Stimulated activated CD8-positive, alpha-beta memory T cell treated with anti-CD3 and anti-CD28 coated beads, Interleukin-12 subunit alpha, Interleukin-12 subunit beta, amount 100 ng/mL, for 4 hours (primary cell): Measurements from ENCODE around the gene CACNB2.

Experiments used
- DNase-seq: peaks from one replicate; pipeline ENCODE4 v3.0.0-alpha.2; 2020; ENCODE audit warnings: low read depth

Gene CACNB2

GRCh38 chr10:18340496-18341051, 200.3 kb downstream of the CACNB2 start:
- no peak for DNase-seq

GRCh38 chr10:18341055-18341454, 200.8 kb downstream of the CACNB2 start:
- DNase-seq, result no peak

- no peak for DNase-seq
Measured at GRCh38 chr10:18343573-18343972, 203.3 kb downstream of the CACNB2 start.

DNA sequence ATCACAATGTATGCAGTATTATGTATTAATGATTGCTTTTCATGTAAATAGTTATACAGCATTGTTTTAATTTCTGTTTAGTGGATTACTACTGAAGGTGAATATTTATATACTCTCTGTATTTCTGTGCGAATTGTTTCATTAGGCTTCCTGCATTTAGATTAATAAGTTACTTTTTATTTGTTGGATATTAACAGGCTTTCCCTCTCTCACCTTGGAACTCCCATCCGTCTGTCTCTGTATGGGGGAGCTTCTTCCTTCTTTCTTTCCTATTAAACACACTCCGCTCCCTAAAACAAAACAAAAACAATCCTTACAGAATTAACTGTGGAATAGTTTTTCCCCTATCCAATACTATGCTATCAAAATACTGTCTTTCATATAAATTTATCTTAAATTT, 205.1 kb downstream of the CACNB2 start:
- no peak for DNase-seq

GRCh38 chr10:18350340-18350739, 210.1 kb downstream of the CACNB2 start:
- no peak for DNase-seq

DNA sequence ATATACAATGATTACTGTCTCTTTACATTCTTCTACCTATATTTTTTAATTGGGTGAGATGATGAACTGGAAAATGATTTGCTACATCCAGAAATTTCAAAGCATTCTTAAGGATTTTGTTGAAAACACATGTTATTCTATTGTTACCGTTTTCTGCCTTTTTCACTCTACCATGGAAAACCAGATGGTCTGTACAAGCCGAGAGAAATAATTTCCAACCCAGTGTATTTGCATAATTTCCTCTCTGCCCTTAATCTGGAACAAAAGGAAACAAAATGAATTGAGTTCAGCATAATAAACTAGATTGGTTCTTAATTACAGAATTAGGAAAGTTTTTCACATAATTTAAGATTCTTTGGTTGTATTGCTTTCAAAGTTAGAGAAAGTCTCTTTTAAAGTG, 211.2 kb downstream of the CACNB2 start:
- no peak for DNase-seq

- DNase-seq, result no peak
Measured at GRCh38 chr10:18352175-18352574, 212.0 kb downstream of the CACNB2 start.

DNA sequence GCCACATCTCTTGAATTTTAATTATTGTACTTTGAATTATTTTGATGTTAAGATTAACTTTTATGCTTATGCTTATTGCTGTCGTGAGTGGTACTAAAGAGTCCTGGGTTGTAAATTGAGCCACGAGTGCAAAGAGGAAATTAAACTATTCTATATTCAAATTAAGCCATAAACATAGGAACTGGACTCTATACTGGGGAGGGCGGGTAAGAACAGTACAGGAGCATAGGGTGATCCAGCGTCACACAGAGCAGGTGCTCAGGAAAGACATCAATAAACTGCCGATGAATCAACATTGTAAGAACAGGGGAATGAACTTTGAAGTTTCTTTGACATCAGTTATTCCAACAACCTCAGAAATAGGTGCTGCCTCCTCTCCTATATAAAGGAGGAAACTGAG, 219.6 kb downstream of the CACNB2 start:
- DNase-seq, result no peak

- no peak for DNase-seq
Measured at GRCh38 chr10:18362892-18363291, 222.7 kb downstream of the CACNB2 start.

DNA sequence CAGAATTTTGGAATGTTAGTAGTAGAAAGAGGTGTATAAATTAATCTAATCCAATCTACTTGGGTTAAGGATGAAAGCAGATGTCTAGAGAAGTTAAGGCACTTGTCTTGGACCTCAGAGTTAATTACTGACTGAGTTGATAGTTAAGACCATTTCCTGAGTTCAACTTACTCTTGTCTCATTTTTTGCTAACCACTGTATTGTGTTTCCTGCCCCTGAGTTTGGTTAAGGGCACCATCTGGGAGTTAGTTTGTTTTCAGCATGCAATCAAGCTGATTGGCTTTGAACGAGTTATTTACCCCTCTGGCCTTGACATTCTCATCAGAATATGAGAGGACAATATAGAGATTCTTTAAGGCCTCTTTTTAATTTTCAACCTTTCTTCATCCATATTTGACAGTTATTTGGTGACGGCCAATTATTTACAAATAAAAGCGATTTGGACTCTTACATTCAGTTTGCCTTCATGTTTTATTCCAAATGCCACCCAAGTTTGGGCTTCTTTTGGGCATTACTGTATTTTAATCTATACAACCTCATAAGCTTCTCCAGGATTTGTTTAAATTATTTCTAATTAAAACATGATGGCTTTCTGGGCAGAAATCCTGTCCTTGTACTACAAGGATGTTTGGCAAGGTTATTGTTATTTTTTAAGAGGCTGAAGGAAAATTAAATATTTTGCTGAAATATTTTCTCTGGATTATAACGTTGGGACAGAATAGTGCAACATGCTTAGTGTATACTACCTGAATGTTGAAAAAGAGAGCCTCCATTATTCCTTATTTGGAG, 225.0 kb downstream of the CACNB2 start:
- DNase-seq, result no peak

DNA sequence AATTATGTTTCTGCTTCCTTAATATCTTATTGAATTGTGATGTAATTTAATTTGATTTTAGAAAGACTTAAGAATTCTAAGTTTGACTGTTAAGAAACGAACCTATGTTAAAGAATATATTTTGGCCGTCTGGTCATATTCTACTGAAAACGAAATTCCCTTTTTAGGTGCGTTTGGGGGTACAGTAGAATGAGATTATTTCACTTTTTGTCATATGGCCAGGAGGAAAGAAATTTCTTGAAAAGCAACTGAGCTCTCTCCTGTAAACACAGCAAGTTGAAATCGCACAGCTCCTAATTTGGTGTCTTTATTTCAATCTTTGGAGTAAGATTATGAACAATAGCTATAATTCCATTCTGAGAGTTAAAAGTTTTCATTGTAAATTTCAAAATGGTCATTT, 227.6 kb downstream of the CACNB2 start:
- no peak for DNase-seq

- DNase-seq, result no peak
Measured at GRCh38 chr10:18368273-18368672, 228.0 kb downstream of the CACNB2 start.

- no peak for DNase-seq
Measured at GRCh38 chr10:18368682-18369081, 228.5 kb downstream of the CACNB2 start.

DNA sequence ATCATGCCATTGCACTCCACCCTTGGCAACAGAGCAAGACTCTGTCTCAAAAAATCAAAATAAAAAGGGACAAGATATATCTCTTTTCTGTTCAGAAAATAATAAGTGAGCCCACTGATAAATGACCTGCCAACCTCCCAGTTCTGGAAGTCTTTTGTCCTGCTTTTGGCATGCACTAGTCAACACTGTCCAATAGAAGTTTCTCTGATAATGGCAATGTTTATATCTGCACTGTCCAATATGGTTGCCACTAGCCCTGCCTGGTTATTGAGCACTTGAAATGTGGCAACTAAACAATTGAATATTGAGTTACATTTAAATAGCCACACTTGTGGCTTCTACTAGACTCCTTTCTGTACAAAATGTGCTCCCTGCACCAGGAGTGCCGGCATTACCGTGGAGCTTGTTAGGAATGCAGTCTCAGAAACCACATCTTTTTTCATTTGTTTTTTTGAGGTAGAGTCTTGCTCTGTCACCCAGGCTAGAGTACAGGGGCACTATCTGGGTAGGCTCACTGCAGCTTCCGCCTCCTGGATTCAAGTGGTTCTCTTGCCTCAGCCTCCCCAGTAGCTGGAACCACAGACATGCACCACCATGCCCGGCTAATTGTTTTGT, 229.7 kb downstream of the CACNB2 start:
- DNase-seq, result no peak

DNA sequence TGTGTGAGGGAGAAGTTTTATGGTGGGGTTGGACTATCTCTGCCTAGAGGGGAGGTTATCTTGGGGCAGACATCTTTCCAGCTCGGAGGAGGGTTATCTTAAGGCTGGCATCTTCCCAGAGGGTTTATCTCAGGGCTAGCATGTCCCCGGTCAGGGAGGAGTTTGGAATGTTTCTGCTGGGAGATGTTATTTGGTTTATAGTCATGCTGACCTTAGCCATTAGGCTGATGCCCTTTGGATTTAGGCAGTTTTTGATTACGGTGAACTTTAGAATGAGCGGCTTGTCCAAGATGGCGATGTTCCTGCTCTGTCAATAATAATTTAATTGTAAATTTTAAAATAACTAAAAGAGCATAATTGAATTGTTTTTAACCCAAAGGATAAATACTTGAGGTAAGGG, 236.4 kb downstream of the CACNB2 start:
- no peak for DNase-seq

GRCh38 chr10:18377898-18378297, 237.7 kb downstream of the CACNB2 start:
- no peak for DNase-seq

DNA sequence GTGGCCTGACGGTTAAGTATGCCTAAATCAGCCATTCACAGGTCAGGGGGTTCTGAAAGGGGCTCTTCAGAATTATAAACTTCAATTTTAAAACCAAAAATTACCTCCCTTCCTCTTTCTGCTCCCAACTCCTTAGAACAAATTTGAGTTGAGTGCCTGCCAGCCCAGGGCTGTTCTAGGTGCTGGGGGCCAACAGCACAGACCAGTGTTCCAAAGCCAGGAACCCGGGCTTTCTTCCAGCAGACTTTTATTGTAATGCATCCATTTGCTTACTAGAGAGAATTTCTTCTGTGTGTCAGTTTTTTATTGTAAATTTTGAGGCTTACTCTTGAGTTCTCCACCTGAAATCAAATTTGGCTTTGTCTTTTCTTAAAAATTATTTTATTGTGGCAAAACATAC, 238.5 kb downstream of the CACNB2 start:
- no peak for DNase-seq

DNA sequence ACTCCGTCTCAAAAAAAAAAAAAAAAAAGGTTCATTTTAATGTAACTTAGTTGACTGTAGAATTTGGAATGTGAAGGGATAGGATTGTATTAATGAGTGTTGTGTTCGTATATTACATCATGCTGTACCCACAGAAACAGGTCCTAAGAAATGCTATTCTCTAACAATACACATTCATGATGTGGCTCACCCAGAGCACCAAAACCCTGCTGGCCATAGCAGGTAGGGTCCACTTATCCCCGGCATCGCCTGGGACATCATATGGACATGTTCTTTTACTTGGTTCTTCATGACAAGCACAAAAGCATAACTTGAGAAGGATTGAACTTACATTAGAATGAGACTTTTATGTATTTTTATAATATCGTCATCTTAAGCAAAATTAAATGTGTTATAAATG, 241.5 kb downstream of the CACNB2 start:
- DNase-seq, result no peak

DNA sequence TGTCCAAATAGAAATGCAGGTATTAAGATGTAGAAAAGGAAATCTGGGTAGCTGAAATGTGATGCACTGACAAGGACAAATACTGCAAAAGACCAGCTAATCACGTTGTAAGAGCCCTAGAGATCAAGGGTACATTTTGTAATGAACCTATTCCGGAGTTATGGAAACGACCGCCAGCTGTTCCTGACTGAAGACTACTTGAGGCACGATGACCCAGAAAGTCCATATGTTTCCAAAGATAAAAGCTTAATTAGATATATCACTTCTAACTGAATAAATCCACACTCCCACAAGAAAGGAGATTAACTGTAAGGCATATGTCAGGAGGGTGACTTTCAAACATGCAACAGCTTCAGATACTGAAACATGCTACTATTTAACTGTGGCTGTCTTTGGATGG, 257.7 kb downstream of the CACNB2 start:
- DNase-seq, result no peak

DNA sequence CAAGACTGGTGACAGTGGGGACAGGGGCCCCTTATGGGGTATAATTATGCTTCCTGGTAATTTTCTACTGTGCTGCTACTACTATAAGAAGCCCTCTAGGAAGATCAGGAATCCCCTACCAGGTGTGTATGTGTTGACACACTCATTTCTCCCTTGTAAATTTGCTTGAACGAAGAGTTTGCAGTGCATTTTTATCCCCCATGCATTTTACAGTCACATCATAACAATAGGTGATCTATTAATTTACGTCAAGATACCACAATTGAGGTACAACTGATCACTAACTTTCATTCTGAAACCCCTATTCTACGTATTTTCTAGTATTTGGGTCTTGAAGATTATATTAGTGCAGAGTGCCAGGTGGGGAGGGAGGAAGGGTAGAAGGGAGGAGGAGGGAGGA, 258.9 kb downstream of the CACNB2 start:
- DNase-seq, result no peak

DNA sequence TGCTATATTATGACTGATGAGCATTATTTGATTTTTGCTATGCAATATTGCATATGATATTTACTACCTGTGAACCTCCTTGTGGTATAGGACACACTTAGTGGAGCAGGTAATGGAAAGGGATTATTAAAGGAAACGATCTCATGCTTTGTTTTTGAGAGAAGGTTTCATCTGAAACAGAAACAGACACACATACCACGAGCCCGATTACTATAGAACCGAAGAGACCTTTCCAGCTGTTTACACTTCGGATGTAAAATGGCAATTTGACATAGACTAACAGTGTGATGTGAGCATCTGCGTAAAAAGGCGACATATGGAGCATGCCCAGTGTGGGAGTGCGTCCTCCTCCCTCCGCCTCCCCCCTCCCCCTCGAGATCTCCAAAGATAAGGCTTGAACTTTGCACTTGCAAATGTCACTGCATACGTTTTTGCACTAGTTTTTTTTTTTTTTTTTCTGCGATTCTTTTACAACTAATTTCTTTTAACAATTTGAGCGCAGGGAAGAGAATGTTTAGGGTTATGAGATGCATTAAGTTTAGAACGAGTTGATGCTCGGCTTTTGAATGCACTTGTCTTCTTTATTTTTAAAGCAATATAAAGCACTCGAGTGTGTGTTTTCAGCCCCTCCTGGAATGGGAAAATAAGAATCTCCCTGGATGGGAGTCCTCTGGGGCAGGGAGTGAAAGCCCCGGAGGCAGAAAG, 260.1 kb downstream of the CACNB2 start:
- no peak for DNase-seq

- no peak for DNase-seq
Measured at GRCh38 chr10:18400906-18401245, 260.7 kb downstream of the CACNB2 start.
